Urothelium cell line (cell line): Measurements from ENCODE around the gene LYRM7.
A peak's percentile ranks its signal among the peaks of the same experiment; 100 is the strongest.
"Not testable (repeated sequence)": the region's sequence is repeated elsewhere in the genome, so short reads cannot be mapped to it uniquely, and the experiment has no call there.

ENCODE experiments used
- DNase-seq: peaks from one replicate; pipeline ENCODE4 v3.0.0; 2011; ENCODE audit warnings: low spot score, mixed read lengths
- FAIRE-seq: peaks from 2 replicates; lab custom pipeline; 2011; peaks lifted over from hg19 to GRCh38; lab: Jason Lieb, UNC

Gene LYRM7

DNA sequence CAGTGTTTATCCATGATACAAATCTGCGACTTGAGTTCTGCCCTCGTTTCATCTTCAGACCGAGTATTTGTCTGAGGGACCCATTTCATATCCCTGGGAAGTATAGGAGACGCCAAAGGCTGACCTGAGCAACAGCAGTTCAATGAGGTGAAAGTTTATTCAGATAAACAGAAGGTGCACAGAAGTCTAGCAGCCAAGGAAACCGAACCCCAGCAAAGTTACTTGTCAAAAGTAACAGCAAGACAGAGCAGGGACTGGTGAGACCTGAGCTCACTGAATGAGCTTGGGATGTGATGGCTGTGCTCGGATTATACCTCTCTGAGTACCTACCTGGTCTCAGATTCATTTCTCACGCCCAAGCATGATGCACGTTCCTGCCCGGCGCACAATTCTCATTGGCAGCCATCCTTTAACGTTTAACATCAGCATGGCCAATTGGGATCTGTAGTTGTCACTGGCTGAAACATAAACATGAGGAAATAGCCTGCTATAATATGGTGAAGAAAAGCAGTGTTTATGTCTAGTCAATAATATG lies 599 bp downstream of the LYRM7 start:
- no peak for FAIRE-seq
- DNase-seq = peak; percentile 6

DNA sequence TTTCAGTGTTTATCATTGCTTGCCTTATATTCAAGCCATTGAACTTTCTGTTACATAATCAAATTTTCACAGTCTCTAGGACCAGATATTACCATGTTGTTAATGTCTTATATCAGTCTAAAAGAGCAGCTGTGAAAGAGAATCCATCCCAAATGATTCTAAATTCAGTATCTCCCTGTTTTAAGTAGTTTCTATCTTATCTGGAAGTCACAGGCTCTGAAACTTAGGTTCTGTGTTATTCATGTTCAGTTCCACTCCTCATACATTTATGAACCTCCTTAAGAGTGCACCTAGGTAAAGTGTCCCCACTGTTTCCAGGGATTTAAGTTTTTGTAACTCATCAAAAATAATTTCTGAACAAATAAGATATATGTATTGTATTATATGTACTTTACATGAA lies 9.7 kb downstream of the LYRM7 start:
- FAIRE-seq = no peak
- DNase-seq = no peak

DNA sequence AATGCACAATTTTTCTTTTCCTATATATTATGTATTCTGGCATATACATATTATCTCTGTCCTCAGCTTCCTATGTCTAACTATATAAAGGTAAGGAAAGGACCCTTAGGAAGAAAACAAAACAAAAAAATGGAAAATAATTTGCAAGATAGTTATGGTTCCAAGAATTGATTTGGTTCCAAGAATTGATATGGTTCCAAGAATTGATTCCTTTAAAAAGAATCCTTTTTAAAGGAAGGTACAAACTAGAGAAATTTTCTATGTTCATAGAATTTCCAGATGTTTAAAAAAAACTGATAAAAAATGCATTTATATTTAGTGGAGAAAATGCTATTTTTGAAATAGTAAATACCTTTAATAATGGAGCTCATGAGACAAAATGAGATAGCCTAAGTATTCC lies 12.1 kb downstream of the LYRM7 start:
- FAIRE-seq (no peak), DNase-seq (no peak)

DNA sequence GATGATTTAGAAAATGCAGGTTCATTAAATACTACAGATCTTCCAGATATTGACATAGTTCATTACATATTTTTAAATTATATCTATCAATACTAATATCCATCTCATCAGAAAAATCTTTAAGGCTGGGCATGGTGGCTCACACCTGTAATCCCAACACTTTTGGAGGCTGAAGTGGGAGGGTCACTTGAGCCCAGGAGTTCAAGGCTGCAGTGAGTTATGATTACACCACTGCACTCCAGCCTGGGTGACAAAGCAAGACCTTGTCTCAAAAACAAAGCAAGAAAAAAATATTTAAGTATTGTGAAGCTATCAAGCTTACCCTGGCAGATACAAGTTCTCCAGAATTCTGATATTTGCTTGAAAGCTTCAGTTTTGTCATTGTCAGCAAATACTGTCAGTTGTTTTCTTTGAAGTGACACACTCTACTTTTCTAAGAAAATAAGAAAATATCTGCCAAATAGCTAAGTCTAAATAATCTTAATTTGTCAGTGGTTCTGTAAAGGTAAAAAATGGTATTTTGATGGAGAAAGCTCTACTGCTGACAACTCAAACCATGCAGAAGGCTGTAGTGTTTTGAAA lies 14.9 kb downstream of the LYRM7 start:
- no peak for FAIRE-seq
- no peak for DNase-seq

- no peak for DNase-seq
- FAIRE-seq = no peak
Observed at GRCh38 chr5:131186561-131187256, 16.0 kb downstream of the LYRM7 start.

GRCh38 chr5:131193106-131193505 lies 22.4 kb downstream of the LYRM7 start:
- DNase-seq (no peak), FAIRE-seq (no peak)

DNA sequence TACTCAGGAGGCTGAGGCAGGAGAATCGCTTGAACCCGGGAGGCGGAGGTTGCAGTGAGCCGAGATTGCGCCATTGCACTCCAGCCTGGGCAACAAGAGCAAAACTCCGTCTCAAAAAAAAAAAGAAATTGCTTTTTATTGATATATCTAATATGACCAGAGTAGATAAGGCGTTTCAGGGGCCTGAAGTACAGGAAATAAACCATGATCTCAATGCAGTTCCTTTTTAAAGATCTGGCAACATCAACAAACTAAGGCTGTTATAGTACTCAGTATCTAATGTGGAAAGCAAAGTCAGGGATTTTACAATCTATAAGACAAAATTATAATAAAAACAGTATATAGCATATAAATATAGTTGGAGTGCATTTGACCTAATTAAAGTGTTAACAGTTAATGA lies 23.2 kb downstream of the LYRM7 start:
- FAIRE-seq, DNase-seq: not testable (repeated sequence)

DNA sequence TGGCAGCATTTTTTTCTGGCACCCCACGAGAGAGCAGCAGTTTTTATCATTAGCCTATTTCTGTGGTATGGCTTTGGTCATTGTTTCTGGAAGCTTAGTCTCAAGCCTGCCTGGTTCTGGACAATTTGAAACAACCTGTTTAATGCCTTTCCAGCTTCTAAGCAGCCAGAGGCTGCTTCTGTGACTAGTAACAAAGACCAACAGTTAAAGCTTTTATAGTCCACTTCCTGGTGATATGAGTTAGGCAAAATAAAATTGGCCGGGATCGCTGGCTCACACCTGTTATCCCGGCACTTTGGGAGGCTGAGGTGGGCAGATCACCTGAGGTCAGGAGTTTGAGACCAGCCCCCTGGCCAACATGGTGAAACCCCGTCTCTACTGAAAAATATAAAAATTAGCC lies 24.0 kb downstream of the LYRM7 start:
- FAIRE-seq = no peak
- no peak for DNase-seq

DNA sequence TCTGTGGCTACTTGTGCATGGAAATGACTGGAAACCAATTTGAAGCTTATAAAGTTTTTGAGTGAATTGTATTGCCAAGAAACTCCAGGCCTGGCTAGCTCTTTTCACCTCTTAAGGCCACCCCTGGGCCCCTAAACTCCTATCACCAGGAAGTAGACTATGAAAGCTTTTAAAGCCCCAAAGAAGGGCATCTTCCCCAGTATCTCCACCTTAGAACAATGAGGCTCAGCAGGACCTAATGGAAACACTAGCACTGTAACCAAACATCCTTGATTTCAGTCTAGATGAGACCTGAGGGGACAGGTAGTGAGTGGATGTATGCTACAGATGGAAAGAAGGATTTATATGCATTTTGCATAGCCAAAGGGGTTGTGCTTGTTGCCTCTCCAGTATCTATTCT lies 25.0 kb downstream of the LYRM7 start:
- DNase-seq = no peak
- no peak for FAIRE-seq

DNA sequence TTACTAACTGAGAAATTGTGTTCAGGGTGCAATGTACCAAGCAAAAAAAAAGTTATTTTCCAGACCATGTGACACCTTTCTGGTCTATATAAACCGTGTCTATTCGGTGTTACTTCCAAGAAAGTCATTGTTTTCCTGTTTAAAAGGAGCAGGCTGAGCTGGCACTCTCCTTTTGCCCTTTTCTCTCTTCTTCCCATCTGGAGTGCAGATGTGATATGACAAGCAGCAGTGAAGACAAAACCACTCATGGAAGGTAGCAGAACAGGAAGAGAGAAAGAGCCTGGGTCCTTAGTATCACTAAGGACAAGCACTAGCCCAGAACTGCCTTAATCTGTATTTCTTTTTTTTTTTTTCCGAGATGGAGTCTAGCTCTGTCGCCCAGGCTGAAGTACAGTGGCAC lies 25.6 kb downstream of the LYRM7 start:
- no peak for DNase-seq
- FAIRE-seq = no peak

GRCh38 chr5:131198625-131199024 lies 27.9 kb downstream of the LYRM7 start:
- DNase-seq = no peak
- FAIRE-seq = no peak

DNA sequence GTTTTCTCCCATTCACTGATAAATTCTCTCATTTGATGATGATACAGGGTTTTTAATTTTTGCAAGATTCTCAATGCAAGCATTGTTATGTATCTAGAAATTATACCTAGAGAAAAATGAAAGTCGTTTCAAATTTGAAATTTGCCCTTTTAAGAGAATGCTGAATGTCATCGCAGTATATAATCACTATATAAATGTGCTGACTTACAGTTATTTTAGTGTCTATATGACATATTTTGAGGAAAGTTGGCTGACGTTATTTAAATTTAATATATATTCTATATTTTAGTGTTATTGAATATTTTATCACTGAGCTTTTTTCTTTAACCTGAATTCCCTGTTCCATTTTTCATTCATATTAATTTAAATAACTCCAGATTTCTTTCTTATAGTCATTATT lies 29.8 kb downstream of the LYRM7 start:
- FAIRE-seq (no peak), DNase-seq (no peak)

DNA sequence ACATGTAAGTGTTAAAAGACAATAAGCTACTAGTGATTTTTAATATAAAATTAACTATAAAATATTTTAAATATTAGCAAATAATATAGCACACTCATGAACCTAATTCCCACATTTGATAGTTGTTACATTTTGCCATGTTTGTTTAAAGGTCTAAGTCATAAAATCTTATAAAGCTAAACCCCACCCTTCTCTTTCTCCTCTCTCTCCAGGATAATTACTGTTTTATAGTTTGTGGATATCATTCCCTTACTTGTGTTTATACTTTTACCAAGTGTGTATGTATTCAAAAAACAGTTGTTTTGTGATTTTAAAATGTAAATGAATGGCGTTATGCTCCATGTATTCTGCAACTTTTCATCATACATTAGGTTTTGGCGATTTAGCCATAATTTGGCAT lies 34.2 kb downstream of the LYRM7 start:
- DNase-seq (no peak), FAIRE-seq (no peak)

- FAIRE-seq (no peak), DNase-seq (no peak)
Observed at GRCh38 chr5:131206061-131206460, 35.3 kb downstream of the LYRM7 start.

DNA sequence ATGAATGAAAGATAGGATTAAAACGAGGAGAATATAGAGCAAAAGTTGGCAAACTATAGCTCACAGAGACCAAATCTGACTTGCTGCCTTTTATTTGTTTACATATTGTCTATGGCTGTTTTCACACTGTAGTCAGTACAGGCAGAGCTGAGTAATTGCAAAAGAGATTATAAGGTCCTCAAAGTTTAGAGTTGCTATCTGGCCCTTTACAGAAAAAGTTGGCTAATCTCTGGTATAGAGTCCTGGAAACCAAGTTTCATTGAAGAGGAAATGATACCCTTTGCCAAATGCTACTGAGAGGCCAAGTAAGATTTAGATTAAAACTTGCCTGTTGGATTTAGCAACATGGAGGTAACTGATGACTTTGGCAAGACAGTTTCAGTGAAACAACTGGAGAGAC lies 36.0 kb downstream of the LYRM7 start:
- no peak for FAIRE-seq
- no peak for DNase-seq

DNA sequence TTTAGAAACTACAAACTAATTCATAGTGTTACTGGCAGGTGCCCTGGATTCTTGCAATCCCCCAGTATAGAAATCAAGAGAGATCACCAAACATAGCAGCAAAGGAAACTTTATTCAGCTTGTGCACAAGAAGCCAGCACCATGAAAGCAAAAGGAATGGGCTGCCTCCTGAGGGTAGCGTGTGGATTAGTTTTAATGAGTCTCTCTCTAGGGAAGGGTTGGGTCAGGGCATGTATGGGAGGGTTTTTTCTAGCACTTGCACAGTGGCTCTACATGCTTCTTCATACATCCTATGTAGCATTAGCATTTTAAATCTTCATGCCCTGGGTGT lies 38.4 kb downstream of the LYRM7 start:
- no peak for DNase-seq
- FAIRE-seq = no peak

GRCh38 chr5:131209506-131210150 lies 38.9 kb downstream of the LYRM7 start:
- FAIRE-seq (no peak), DNase-seq (no peak)

DNA sequence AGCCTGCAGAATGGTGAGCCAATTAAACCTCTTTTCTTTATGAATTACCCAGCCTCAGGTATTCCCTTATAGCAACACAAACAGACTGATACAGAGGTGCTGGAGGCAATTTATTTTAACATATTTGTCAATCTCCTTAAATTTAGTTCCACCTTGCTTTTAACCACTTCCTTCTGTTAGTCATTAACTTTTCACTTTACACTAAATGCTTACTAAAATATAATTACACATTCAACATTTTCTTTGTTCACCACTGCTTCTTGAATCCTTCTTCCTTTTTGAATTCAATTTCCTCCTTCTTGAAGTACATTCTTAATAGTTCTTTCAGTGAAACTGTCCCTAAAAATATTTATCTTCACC lies 39.4 kb downstream of the LYRM7 start:
- FAIRE-seq (no peak), DNase-seq (no peak)

DNA sequence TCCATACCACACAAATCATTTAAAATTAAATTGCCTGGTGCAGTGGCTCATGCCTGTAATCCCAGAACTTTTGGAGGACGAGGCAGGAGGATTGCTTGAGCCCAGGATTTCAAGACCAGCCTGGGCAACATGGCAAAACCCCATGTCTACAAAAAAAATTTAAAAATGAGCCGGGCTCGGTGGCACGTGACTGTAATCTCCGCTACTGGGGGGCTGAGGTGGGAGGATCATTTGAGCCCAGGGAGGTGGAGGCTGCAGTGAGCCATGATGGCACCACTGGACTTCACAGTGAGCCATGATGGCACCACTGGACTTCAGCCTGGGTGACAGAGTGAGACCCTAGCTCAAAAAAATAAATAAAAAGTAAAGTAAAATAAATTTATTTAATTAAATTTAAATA lies 40.9 kb downstream of the LYRM7 start:
- DNase-seq (no peak), FAIRE-seq (no peak)

- no peak for FAIRE-seq
Observed at GRCh38 chr5:131212471-131213021, 41.8 kb downstream of the LYRM7 start.

GRCh38 chr5:131214609-131215227 lies 44.0 kb downstream of the LYRM7 start:
- FAIRE-seq (no peak), DNase-seq (no peak)

More at GRCh38 chr5:131212471-131213021, 41.8 kb downstream of the LYRM7 start:
- DNase-seq = no peak

DNA sequence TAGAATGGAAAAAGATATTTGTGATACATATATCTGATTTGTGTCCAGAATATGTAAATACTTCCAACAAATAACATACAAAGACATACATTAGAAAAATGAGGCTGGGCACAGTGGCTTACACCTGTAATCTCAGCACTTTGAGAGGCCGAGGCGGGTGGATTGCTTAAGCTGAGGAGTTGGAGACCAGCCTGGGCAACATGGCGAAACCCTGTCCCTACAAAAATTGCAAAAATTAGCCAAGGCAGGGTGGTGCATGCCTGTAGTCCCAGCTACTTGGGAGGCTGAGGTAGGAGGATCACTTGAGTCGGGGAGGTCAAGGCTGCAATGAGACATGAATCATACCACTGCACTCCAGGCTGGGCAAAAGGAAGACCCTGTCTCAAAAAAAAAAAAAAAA lies 47.0 kb downstream of the LYRM7 start:
- FAIRE-seq = no peak
- no peak for DNase-seq
